GM12865 (cell line): ENCODE measurements around the gene RMND1.
A peak's percentile ranks its signal among the peaks of the same experiment; 100 is the strongest.

Experiments
- DNase-seq: peaks from one replicate; pipeline ENCODE4 v3.0.0; 2010; ENCODE audit warnings: low read depth
- H3K4me3 ChIP-seq: 2 replicates; pipeline ENCODE4 v1.5.1; 2011; ENCODE audit warnings: mild to moderate bottlenecking, low read depth, low read length, control low read depth
- TF ChIP-seq, protein P1 (sequence below): IDR thresholded peaks from 2 replicates; pipeline ENCODE4 v1.5.1; 2011; ENCODE audit warnings: low read length, control low read depth, low read depth, inconsistent platforms; ENCODE audit not compliant: insufficient read depth; ENCODE audit errors: missing control alignments

RMND1 gene

DNA sequence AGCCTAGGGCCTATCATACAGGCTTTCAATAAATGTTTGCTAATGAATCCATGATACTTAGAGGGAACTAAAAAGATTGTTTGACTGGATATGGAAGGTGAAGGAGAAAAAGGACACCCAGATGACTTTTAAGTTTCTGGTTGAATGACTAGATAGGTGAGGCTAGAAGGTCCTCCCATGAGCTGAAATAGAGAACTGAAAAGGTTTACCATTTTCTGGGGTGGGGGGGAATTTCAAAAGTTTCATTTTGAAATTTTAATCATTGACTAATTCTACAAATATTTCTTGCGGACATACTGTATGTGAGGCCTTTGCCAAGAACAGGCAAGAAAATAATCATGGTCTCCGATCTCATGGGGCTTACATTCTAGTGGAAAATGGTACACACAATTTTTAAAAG lies 42.7 kb downstream of the RMND1 start:
- TF ChIP-seq, protein P1, sequence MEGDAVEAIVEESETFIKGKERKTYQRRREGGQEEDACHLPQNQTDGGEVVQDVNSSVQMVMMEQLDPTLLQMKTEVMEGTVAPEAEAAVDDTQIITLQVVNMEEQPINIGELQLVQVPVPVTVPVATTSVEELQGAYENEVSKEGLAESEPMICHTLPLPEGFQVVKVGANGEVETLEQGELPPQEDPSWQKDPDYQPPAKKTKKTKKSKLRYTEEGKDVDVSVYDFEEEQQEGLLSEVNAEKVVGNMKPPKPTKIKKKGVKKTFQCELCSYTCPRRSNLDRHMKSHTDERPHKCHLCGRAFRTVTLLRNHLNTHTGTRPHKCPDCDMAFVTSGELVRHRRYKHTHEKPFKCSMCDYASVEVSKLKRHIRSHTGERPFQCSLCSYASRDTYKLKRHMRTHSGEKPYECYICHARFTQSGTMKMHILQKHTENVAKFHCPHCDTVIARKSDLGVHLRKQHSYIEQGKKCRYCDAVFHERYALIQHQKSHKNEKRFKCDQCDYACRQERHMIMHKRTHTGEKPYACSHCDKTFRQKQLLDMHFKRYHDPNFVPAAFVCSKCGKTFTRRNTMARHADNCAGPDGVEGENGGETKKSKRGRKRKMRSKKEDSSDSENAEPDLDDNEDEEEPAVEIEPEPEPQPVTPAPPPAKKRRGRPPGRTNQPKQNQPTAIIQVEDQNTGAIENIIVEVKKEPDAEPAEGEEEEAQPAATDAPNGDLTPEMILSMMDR: no peak
- no peak for DNase-seq
- H3K4me3 ChIP-seq: no peak overlapping the region

DNA sequence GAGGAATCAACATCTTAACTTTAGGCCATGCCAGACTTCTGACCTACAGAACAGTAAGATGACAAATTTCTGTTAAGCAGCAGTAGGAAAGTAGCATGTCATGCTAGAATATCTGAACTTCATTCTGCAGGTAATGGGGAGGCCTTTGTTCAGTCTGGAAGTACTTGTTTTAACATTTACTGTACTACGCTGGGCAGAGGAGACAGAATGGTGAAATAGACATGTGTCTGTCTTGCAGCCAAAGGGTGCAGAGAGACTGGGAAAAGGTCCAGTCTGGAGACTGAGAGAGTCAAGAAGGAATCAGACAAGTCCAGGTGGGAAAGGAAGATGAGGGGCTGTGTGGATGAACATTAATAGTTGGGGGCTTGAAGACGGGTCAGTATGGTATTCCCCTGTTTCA lies 43.1 kb downstream of the RMND1 start:
- H3K4me3 ChIP-seq: no peak overlapping the region
- DNase-seq: no peak
- TF ChIP-seq, protein P1: no peak

DNA sequence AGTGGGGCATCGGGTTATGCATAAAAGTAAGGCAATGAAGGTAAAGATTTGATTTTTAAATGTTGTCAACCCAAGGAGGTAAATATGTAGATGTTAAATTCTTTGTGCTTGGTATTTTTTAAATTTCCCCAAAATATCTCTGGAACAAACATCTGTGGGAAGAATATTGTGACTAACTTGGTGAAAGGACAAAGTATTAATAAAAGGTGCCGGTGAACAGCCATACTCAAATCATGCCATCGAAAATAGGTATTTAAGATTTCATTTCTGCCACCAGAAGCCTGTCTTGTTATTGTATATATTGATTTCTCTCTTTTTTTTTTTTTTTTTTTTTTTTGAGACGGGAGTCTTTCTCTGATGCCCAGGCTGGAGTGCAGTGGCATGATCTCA lies 48.0 kb downstream of the RMND1 start:
- DNase-seq: no peak
- H3K4me3 ChIP-seq: no peak overlapping the region
- TF ChIP-seq, protein P1: no peak

DNA sequence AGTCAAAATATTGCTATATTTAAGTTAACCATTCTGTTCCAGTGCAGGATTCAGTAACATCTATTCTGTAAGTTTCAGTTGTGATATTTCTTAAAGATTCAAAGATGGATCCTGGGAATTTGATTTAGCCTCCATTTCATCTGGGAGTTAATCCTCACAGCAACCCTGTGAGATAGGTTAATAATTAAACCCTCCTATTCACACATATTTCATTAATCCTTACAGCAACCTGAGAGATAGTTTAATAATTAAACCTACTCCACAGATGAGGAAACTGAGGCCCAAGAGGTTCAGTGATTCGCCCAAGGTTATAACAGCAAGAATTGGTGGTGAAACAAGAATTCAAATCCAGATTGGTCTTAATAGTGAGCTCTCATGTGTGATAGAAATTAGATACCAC lies 49.7 kb downstream of the RMND1 start:
- DNase-seq: no peak
- TF ChIP-seq, protein P1: no peak
- no peak overlapping the region for H3K4me3 ChIP-seq

DNA sequence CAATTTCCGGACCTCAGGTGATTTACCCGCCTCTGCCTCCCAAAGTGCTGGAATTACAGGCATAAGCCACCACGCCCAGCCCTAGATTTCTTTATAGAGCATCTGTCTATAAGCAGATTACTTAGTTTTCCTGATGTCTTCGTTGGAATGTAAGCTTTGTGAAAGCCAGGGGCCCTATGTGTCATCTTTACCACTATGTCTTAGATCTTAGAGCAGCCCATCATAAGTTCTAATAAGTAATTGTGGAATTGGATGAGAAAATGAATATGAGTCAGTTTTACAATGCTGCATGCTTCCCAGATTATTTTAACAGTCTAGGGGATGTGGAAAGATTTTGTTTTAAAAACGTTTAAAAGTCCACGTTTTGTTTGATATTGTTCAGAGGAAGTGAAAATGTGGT lies 51.5 kb downstream of the RMND1 start:
- TF ChIP-seq, protein P1: no peak
- no peak overlapping the region for H3K4me3 ChIP-seq
- no peak for DNase-seq

DNA sequence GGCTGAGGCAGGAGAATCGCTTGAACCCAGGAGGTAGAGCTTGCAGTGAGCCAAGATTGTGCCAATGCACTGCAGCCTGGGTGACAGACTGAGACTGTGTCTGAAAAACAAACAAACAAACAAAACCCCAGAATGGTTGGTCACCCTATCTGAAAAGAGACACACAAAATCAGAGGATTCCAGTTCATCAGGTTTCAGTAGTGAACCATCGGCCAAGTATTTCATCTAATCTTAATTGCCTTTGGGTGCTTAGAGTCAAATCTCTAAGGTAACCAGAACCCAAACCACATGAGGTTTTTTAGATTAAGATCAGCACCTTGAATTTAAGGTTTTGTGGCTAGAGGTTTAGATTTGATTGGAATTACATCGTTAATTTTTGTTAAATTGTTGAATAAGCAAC lies 52.2 kb downstream of the RMND1 start:
- TF ChIP-seq, protein P1: no peak
- no peak overlapping the region for H3K4me3 ChIP-seq
- DNase-seq: no peak

DNA sequence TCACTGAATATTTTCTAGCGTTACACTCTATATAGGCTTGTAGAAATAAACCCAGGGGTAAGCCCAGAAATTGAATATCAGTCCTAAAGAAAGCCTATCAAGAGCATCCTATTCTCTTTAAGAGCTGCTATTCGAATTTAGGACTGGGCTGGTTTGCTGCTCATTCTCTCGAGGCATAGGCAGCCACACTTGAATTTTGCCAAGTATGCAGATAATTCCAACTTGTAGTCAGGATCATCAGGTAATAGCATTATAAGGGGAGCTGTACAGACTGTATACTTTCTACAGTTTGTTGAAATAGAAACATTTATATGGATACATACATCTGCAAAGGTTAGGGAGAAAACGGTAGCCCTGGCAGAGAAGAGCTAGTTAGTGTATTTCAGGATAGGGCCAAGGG lies 58.5 kb downstream of the RMND1 start:
- TF ChIP-seq, protein P1: no peak
- no peak for DNase-seq
- peak overlapping the region; percentile 91 for H3K4me3 ChIP-seq
